Gastroesophageal sphincter (tissue), 4 donors: Measurements from ENCODE around the gene UXT. TPM values are rescaled to one million over a fixed set of nuclear protein-coding genes. Genes with fewer than 3 reads are reported as not detected.
A peak's percentile ranks its signal among the peaks of the same experiment; 100 is the strongest.

Source experiments
- ATAC-seq: fragments of 150-250 bp; one replicate; pipeline ENCODE4 v1.9.1; 2016; ENCODE audit warnings: mild to moderate bottlenecking, moderate library complexity
- H3K27ac ChIP-seq, 4 donors: fragments of 200-600 bp; sonication (generic) in 3 of 4; 1 replicate in 3 of 4; 2 replicates in 1 of 4; pipeline ENCODE4 v1.5.1; 2016 to 2019
- H3K27me3 ChIP-seq: fragments of 200-600 bp; sonication (generic); one replicate; pipeline ENCODE4 v1.5.1; 2019
- H3K36me3 ChIP-seq, 2 donors: fragments of 200-600 bp; sonication (generic); one replicate each; pipeline ENCODE4 v1.5.1; 2019; ENCODE audit warnings: control low read depth in 1 of 2
- H3K4me1 ChIP-seq, 3 donors: fragments of 200-600 bp; sonication (generic); 1 replicate in 2 of 3; 2 replicates in 1 of 3; pipeline ENCODE4 v1.5.1; 2016 to 2019; ENCODE audit warnings: control low read depth in 2 of 3
- H3K4me3 ChIP-seq, 2 donors: fragments of 200-600 bp; sonication (generic); one replicate each; pipeline ENCODE4 v1.5.1; 2019; ENCODE audit warnings: mild to moderate bottlenecking in 1 of 2, moderate library complexity in 1 of 2
- H3K9me3 ChIP-seq, 3 donors: fragments of 200-600 bp; sonication (generic); one replicate each; pipeline ENCODE4 v1.5.1; 2017 to 2019; ENCODE audit warnings: control low read depth in 2 of 3
- EP300 ChIP-seq: sonication (generic); formaldehyde crosslinking; IDR thresholded peaks from one replicate; pipeline ENCODE4 v1.6.1; 2017; ENCODE audit warnings: antibody characterized with exemption, mild to moderate bottlenecking
- POLR2A ChIP-seq, 2 donors: fragments of 450-650 bp; IDR thresholded peaks; one replicate each; pipeline ENCODE4 v1.6.1; 2017; ENCODE audit warnings: antibody characterized with exemption in 2 of 2, mild to moderate bottlenecking in 2 of 2, moderate library complexity in 1 of 2
- POLR2AphosphoS5 ChIP-seq: sonication (generic); formaldehyde crosslinking; IDR thresholded peaks from one replicate; pipeline ENCODE4 v1.6.1; 2017; ENCODE audit warnings: antibody characterized with exemption
- WGBS, 2 donors: methylation state at CpG; one replicate each; pipeline ENCODE4 v1.1.5; 2018; ENCODE audit warnings: low coverage in 1 of 2; 5-methylcytosine and 5-hydroxymethylcytosine counted together
- total RNA-seq, 4 donors: library from RNA; depleted of rRNA; stranded (reverse); fragments of >200 nt; gene quantifications; one replicate each; pipeline ENCODE4 v1.1.0, GENCODE V29; 2016
- TF ChIP-seq, protein P1 (sequence below), 4 experiments: fragments of 200-600 bp in 2 of 4; fragments of 450-650 bp in 2 of 4; sonication (generic) in 1 of 4; IDR thresholded peaks; one replicate each; pipeline ENCODE4 v1.5.1; 2017 to 2019; ENCODE audit warnings: antibody characterized with exemption in 4 of 4, mild to moderate bottlenecking in 2 of 4, moderate library complexity in 2 of 4

The UXT gene
- total RNA-seq, 4 donors from 2014 or later: 66.5 to 112 (median 79.1) TPM

DNA sequence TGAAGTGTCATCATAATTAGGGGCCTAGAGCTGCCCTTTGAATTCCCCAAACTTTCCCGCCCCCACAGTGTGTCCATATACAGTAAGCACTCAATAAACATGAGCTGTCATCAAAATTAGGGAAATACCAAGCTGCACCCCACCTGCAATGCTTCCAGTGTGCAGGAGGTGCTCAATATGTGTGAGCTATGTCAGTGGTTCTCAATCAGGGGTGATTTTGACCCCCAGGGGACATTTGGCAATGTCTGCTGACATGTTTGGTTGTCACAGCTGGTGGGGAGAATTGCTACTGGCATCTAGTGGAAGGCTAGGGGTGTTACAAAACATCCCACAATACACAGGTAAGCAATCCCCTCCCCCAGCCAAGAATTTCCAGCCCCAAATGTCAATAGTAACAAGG, 30.0 kb downstream of the UXT start:
- H3K27ac ChIP-seq: no peak overlapping the region
- 60% methylated on average over 1 of the region's 1 CpG; no CpG with 5 or more reads in 1 of the 2 donors for WGBS, 2 donors
- no peak overlapping the region for H3K4me3 ChIP-seq

DNA sequence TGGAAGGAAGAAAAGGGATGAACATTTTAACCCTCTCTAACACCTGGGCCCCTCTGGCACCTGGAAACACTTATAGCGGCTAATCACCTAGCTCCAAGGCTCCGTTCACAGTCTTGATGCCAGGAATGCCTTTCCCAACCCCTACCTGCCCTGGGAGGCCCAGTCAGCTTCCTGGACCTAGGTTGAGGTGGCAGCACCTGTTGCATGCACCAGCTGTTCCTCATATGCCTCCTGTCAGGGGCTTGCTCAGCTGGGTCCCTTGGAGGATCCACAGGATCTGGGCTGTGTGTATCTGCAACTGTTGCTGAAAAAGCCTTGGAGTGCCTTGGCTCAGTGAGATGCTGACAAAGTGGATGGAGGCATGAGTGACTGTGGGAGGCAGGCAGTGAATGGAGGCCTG, 33.6 kb downstream of the UXT start:
- WGBS, 2 donors: 50% methylated on average over 2 of the region's 2 CpGs; no CpG with 5 or more reads in 1 of the 2 donors
- ATAC-seq: no peak
- Histone ChIP-seq H3K27ac (no peak overlapping the region), H3K27me3 (peaks cover 7% of the 10 kb centered on the region), H3K36me3 (no peaks in the 10 kb centered on the region), H3K4me3 (no peak overlapping the region), H3K4me1 (peaks cover 0 to 7% (median 0%) of the 10 kb centered on the region in 3 donors), H3K9me3 (no peaks in the 10 kb centered on the region)
- TF ChIP-seq POLR2AphosphoS5 (no peak), POLR2A (IDR thresholded peaks at IDR 0.05) (no peak), EP300 (no peak)
- TF ChIP-seq, protein P1, sequence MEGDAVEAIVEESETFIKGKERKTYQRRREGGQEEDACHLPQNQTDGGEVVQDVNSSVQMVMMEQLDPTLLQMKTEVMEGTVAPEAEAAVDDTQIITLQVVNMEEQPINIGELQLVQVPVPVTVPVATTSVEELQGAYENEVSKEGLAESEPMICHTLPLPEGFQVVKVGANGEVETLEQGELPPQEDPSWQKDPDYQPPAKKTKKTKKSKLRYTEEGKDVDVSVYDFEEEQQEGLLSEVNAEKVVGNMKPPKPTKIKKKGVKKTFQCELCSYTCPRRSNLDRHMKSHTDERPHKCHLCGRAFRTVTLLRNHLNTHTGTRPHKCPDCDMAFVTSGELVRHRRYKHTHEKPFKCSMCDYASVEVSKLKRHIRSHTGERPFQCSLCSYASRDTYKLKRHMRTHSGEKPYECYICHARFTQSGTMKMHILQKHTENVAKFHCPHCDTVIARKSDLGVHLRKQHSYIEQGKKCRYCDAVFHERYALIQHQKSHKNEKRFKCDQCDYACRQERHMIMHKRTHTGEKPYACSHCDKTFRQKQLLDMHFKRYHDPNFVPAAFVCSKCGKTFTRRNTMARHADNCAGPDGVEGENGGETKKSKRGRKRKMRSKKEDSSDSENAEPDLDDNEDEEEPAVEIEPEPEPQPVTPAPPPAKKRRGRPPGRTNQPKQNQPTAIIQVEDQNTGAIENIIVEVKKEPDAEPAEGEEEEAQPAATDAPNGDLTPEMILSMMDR (IDR thresholded peaks at IDR 0.05): no peak

More for the DNA sequence above, 30.0 kb downstream of the UXT start:
- no peak for ATAC-seq
- peaks cover 0 to under 1% (median 0%) of the 10 kb centered on the region in 3 donors for H3K4me1 ChIP-seq
- no peaks in the 10 kb centered on the region for H3K9me3 ChIP-seq
- no peaks in the 10 kb centered on the region for H3K36me3 ChIP-seq
- no peak for TF ChIP-seq EP300
- TF ChIP-seq POLR2AphosphoS5: no peak
- TF ChIP-seq, protein P1 (IDR thresholded peaks at IDR 0.05): no peak
- TF ChIP-seq POLR2A (IDR thresholded peaks at IDR 0.05): no peak
- no peaks in the 10 kb centered on the region for H3K27me3 ChIP-seq

DNA sequence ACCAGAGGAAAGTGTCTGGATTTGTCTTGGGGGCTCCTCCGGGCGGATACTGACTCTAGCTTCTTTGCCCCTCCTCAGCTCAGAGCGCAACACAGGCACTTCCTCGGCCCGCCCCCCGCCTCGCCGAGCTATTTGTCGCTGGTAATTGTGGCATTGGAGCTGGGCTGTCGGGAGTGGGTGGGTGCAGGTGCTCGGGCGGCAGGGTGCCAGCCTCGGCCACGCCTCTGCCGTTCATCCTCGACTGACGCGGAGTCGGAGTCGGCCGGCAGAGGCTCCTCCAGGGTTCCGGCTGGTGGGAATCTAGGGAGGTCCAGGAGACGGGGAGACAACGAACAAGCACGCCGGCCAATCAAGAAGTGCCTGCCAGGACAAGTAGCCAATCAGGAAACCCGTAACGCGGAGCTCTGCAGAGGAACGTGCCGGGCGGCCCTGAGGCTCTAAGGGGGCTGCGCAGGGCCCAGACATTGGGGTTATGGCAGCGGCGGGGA, 35.4 kb downstream of the UXT start:
- Histone ChIP-seq H3K4me1 (peaks cover 0 to 18% (median 0%) of the 10 kb centered on the region in 3 donors), H3K27ac (no peak overlapping the region), H3K27me3 (peaks cover 13% of the 10 kb centered on the region), H3K9me3 (no peaks in the 10 kb centered on the region), H3K36me3 (no peaks in the 10 kb centered on the region), H3K4me3 (peak overlapping the region in 1 of 2 donors; percentile 24)
- WGBS, 2 donors: 0 to 30% methylated on average over 1 to 14 of the region's 35 CpGs
- no peak for ATAC-seq
- no peak for TF ChIP-seq EP300
- TF ChIP-seq, protein P1 (IDR thresholded peaks at IDR 0.05): no peak
- TF ChIP-seq POLR2A (IDR thresholded peaks at IDR 0.05): no peak
- no peak for TF ChIP-seq POLR2AphosphoS5

DNA sequence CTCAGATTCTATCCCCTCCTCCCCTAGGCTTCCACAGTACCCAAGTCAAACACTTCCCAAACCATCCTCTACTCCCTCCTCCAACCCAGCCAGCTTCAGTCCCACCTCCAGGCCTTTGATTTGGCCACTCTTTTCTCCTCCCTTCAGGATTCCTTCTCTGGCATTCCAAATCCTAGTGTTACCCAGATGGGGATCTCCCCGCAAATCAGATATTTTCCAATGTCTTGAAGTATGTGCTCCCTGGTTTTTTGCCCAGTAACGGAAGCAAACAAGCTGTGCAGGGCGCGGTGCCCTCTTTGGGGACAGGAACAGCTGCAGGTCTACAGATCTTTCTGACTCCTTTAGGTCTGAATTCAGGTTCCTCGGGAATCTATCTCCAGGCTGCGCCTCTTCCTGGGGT, 37.1 kb downstream of the UXT start:
- Histone ChIP-seq H3K27ac (no peak overlapping the region), H3K27me3 (peaks cover 13% of the 10 kb centered on the region), H3K36me3 (no peaks in the 10 kb centered on the region), H3K9me3 (no peaks in the 10 kb centered on the region), H3K4me3 (no peak overlapping the region), H3K4me1 (peaks cover 0 to 18% (median 0%) of the 10 kb centered on the region in 3 donors)
- no peak for TF ChIP-seq POLR2A (IDR thresholded peaks at IDR 0.05)
- no peak for TF ChIP-seq EP300
- no peak for TF ChIP-seq POLR2AphosphoS5
- TF ChIP-seq, protein P1 (IDR thresholded peaks at IDR 0.05): no peak
- 60 to 84% methylated on average over 1 to 5 of the region's 6 CpGs for WGBS, 2 donors
- ATAC-seq: no peak

DNA sequence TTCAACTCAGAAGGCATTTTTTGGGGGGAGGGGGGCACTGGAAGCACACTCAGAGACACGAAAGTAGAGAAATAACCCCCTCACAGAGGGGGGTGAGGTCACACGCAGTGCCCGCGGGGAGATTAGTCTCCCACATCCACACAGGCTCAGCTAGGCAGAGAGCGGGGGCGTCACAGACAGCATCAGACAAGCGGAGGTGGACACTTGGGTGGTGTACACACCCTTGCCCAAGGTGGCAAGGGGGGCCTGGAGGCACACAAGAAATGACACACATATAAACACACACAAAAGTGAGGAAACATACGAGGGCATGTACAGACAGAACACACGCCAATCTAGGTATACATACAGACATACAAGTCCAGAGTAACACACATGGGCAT, 38.7 kb downstream of the UXT start:
- Histone ChIP-seq H3K27ac (no peak overlapping the region), H3K4me3 (no peak overlapping the region), H3K4me1 (peaks cover 0 to 18% (median 0%) of the 10 kb centered on the region in 3 donors), H3K27me3 (peaks cover 13% of the 10 kb centered on the region), H3K36me3 (no peaks in the 10 kb centered on the region), H3K9me3 (no peaks in the 10 kb centered on the region)
- TF ChIP-seq POLR2A (IDR thresholded peaks at IDR 0.05) (no peak), EP300 (no peak), POLR2AphosphoS5 (no peak)
- TF ChIP-seq, protein P1 (IDR thresholded peaks at IDR 0.05): no peak
- 79% methylated on average over 3 of the region's 9 CpGs; no CpG with 5 or more reads in 1 of the 2 donors for WGBS, 2 donors
- ATAC-seq: no peak
